GM12892 (cell line): ENCODE results near the gene PIGP.
"Not testable (repeated sequence)": the region's sequence is repeated elsewhere in the genome, so short reads cannot be mapped to it uniquely, and the experiment has no call there.

ENCODE experiments used
- DNase-seq: peaks from one replicate; pipeline ENCODE4 v3.0.0; 2011; ENCODE audit not compliant: insufficient read length
- FAIRE-seq: peaks from 2 replicates; lab custom pipeline; 2011; peaks lifted over from hg19 to GRCh38; lab: Jason Lieb, UNC
- POLR2A ChIP-seq: IDR thresholded peaks from 2 replicates; pipeline ENCODE4 v1.6.1; 2011; ENCODE audit warnings: low read depth, low read length, control low read depth
- POLR2AphosphoS5 ChIP-seq: IDR thresholded peaks from 2 replicates; pipeline ENCODE4 v1.6.1; 2011; ENCODE audit warnings: low read depth, low read length, control low read depth
- TAF1 ChIP-seq: IDR thresholded peaks from 2 replicates; pipeline ENCODE4 v1.6.1; 2011; ENCODE audit warnings: low read depth, mild to moderate bottlenecking, control low read depth, low read length, borderline replicate concordance

PIGP gene

GRCh38 chr21:37058261-37058660 is 14.6 kb downstream of the PIGP start:
- DNase-seq (no peak), FAIRE-seq (no peak)
- TF ChIP-seq POLR2AphosphoS5 (no peak), POLR2A (no peak), TAF1 (no peak)

GRCh38 chr21:37057614-37058013 is 15.3 kb downstream of the PIGP start:
- DNase-seq: no peak
- no peak for TF ChIP-seq POLR2AphosphoS5
- TF ChIP-seq TAF1: no peak
- TF ChIP-seq POLR2A: no peak
- no peak for FAIRE-seq

GRCh38 chr21:37055271-37055855 is 17.5 kb downstream of the PIGP start:
- no peak for DNase-seq
- TF ChIP-seq TAF1 (no peak), POLR2A (no peak), POLR2AphosphoS5 (no peak)
- no peak for FAIRE-seq

GRCh38 chr21:37049741-37050140 is 23.1 kb downstream of the PIGP start:
- FAIRE-seq: not testable (repeated sequence)

GRCh38 chr21:37047079-37047478 is 25.8 kb downstream of the PIGP start:
- TF ChIP-seq POLR2A: no peak
- TF ChIP-seq TAF1: no peak
- TF ChIP-seq POLR2AphosphoS5: no peak
- DNase-seq: no peak
- FAIRE-seq: no peak

More at GRCh38 chr21:37049741-37050140, 23.1 kb downstream of the PIGP start:
- DNase-seq: not testable (repeated sequence)

GRCh38 chr21:37045556-37045955 is 27.3 kb downstream of the PIGP start:
- TF ChIP-seq POLR2A (no peak), TAF1 (no peak), POLR2AphosphoS5 (no peak)
- no peak for DNase-seq
- no peak for FAIRE-seq

GRCh38 chr21:37045149-37045548 is 27.7 kb downstream of the PIGP start:
- TF ChIP-seq POLR2A (no peak), TAF1 (no peak), POLR2AphosphoS5 (no peak)
- DNase-seq (no peak), FAIRE-seq (no peak)

- no peak for FAIRE-seq
- TF ChIP-seq TAF1 (no peak), POLR2A (no peak), POLR2AphosphoS5 (no peak)
- DNase-seq: no peak
Observed at GRCh38 chr21:37044643-37045042, 28.2 kb downstream of the PIGP start.

- TF ChIP-seq POLR2A (no peak), TAF1 (no peak), POLR2AphosphoS5 (no peak)
- no peak for FAIRE-seq
- no peak for DNase-seq
Observed at GRCh38 chr21:37043818-37044217, 29.1 kb downstream of the PIGP start.

GRCh38 chr21:37041706-37042271 is 31.1 kb downstream of the PIGP start:
- no peak for TF ChIP-seq POLR2A
- no peak for TF ChIP-seq POLR2AphosphoS5
- TF ChIP-seq TAF1: no peak
- DNase-seq (no peak), FAIRE-seq (no peak)

GRCh38 chr21:37040212-37040611 is 32.7 kb downstream of the PIGP start:
- FAIRE-seq (no peak), DNase-seq (no peak)
- TF ChIP-seq POLR2AphosphoS5: no peak
- no peak for TF ChIP-seq POLR2A
- TF ChIP-seq TAF1: no peak

GRCh38 chr21:37039411-37040075 is 33.3 kb downstream of the PIGP start:
- DNase-seq (no peak), FAIRE-seq (no peak)
- TF ChIP-seq POLR2AphosphoS5: no peak
- TF ChIP-seq TAF1: no peak
